ENCODE data around the gene GUCY1A1.

The GUCY1A1 gene

GRCh38 chr4:155694100-155694785 lies 27.6 kb downstream of the GUCY1A1 start:
- no peak for DNase-seq

GRCh38 chr4:155696226-155696625 lies 29.6 kb downstream of the GUCY1A1 start:
- no peak for DNase-seq

- DNase-seq = no peak
Measured at GRCh38 chr4:155696726-155697125, 30.1 kb downstream of the GUCY1A1 start.

GRCh38 chr4:155701827-155702226 lies 35.2 kb downstream of the GUCY1A1 start:
- DNase-seq = no peak

GRCh38 chr4:155703486-155704247 lies 37.0 kb downstream of the GUCY1A1 start:
- DNase-seq = no peak

- DNase-seq = no peak
Measured at GRCh38 chr4:155704841-155705404, 38.3 kb downstream of the GUCY1A1 start.

GRCh38 chr4:155705664-155706063 lies 39.0 kb downstream of the GUCY1A1 start:
- no peak for DNase-seq

GRCh38 chr4:155706147-155706546 lies 39.5 kb downstream of the GUCY1A1 start:
- DNase-seq = no peak

GRCh38 chr4:155707251-155707650 lies 40.6 kb downstream of the GUCY1A1 start:
- no peak for DNase-seq

- no peak for DNase-seq
Measured at GRCh38 chr4:155708782-155709181, 42.1 kb downstream of the GUCY1A1 start.

- DNase-seq = no peak
Measured at GRCh38 chr4:155709918-155710317, 43.3 kb downstream of the GUCY1A1 start.

- DNase-seq = no peak
Measured at GRCh38 chr4:155711556-155711955, 44.9 kb downstream of the GUCY1A1 start.

- DNase-seq = no peak
Measured at GRCh38 chr4:155712846-155713245, 46.2 kb downstream of the GUCY1A1 start.

- DNase-seq = no peak
Measured at GRCh38 chr4:155713911-155714310, 47.3 kb downstream of the GUCY1A1 start.

- DNase-seq = no peak
Measured at GRCh38 chr4:155722336-155722735, 55.7 kb downstream of the GUCY1A1 start.

GRCh38 chr4:155722816-155723499 lies 56.3 kb downstream of the GUCY1A1 start:
- DNase-seq = no peak

- DNase-seq = no peak
Measured at GRCh38 chr4:155724731-155725130, 58.1 kb downstream of the GUCY1A1 start.

GRCh38 chr4:155734065-155734464 lies 67.4 kb downstream of the GUCY1A1 start:
- no peak for DNase-seq

GRCh38 chr4:155734951-155735350 lies 68.3 kb downstream of the GUCY1A1 start:
- DNase-seq = no peak

- DNase-seq = no peak
Measured at GRCh38 chr4:155735496-155735895, 68.8 kb downstream of the GUCY1A1 start.

- DNase-seq = no peak
Measured at GRCh38 chr4:155738548-155738947, 71.9 kb downstream of the GUCY1A1 start.

GRCh38 chr4:155741546-155741945 lies 74.9 kb downstream of the GUCY1A1 start:
- DNase-seq = no peak

GRCh38 chr4:155742310-155743015 lies 75.8 kb downstream of the GUCY1A1 start:
- no peak for DNase-seq

Data from NCI-H1092 (cell line).